Measurements from ENCODE around the gene DIABLO. TPM values are rescaled to one million over a fixed set of nuclear protein-coding genes. Genes with fewer than 3 reads are reported as not detected.

Gene DIABLO
- total and polyA plus RNA-seq, 9 of the 15 experiments (the other 6 are each of a cell fraction or from before 2014, with no cell fraction given) = 37.3 to 101 (median 80.1) TPM

DNA sequence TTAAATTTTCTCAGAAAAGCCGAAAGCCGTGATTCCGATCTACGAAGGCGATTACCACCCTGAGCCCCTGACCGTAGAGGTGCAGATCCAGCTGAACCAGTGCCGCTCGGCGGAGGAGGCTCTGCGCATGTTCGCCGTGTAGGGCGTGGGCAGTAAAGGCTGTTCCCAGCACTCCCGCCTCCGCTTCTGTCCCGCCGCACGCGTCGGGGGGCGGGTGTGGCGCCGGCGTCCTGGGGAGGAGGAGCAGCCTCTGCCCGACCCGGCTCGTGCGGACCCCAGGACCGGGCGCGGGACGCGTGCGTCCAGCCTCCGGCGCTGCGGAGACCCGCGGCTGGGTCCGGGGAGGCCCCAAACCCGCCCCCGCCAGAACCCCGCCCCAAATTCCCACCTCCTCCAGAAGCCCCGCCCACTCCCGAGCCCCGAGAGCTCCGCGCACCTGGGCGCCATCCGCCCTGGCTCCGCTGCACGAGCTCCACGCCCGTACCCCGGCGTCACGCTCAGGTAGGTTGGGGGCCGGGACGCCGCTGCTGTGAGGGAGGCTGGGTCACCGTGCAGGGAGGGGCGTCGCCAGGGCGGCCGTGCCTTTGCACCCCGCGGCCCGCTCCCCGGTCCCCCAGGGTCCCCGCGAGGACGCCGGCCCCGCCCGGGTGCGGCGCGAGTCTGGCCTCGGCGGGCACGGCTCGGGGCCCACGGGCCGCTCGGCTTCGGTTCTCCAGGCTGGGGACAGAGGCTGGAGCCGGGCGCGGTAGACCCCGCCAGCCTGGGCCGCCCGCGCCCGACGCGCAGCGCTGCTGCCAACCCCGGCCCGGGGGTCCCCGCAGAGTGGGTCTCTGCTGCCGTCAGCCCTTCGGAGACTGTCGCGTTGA, 22.3 kb downstream of the DIABLO start, which contains the start of gene B3GNT4 (continued):
- no peak for TF ChIP-seq KAT2B (IDR thresholded peaks at IDR 0.05; ENCODE audit: low read depth, low read length)
- TF ChIP-seq CCAR2 (IDR thresholded peaks at IDR 0.05; ENCODE audit: low read depth, low read length) = no peak
- no peak for TF ChIP-seq NCOA2 (IDR thresholded peaks at IDR 0.05; ENCODE audit: partially characterized antibody in 2 of 2)
- no peak for TF ChIP-seq SMARCA5 (IDR thresholded peaks at IDR 0.05)
- TF ChIP-seq DIDO1 (tag; IDR thresholded peaks at IDR 0.05; ENCODE audit: low read depth) = no peak
- no peak for TF ChIP-seq HNRNPH1 (optimal IDR thresholded peaks at IDR 0.05; ENCODE audit: low read depth, low read length)
- no peak for TF ChIP-seq CREB5 (CRISPR knock-in tag; IDR thresholded peaks at IDR 0.05)
- TF ChIP-seq, protein P1, sequence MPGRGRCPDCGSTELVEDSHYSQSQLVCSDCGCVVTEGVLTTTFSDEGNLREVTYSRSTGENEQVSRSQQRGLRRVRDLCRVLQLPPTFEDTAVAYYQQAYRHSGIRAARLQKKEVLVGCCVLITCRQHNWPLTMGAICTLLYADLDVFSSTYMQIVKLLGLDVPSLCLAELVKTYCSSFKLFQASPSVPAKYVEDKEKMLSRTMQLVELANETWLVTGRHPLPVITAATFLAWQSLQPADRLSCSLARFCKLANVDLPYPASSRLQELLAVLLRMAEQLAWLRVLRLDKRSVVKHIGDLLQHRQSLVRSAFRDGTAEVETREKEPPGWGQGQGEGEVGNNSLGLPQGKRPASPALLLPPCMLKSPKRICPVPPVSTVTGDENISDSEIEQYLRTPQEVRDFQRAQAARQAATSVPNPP (IDR thresholded peaks at IDR 0.05; ENCODE audit: borderline replicate concordance, insufficient read depth, insufficient read length) = no peak
- 0 out of 2 replicates have a peak, but pooled peaks have one; percentile 21 for TF ChIP-seq CREM (IDR thresholded peaks at IDR 0.05; ENCODE audit: low read depth)
- TF ChIP-seq, protein P2, sequence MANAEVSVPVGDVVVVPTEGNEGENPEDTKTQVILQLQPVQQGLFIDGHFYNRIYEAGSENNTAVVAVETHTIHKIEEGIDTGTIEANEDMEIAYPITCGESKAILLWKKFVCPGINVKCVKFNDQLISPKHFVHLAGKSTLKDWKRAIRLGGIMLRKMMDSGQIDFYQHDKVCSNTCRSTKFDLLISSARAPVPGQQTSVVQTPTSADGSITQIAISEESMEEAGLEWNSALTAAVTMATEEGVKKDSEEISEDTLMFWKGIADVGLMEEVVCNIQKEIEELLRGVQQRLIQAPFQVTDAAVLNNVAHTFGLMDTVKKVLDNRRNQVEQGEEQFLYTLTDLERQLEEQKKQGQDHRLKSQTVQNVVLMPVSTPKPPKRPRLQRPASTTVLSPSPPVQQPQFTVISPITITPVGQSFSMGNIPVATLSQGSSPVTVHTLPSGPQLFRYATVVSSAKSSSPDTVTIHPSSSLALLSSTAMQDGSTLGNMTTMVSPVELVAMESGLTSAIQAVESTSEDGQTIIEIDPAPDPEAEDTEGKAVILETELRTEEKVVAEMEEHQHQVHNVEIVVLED (CRISPR knock-in tag; IDR thresholded peaks at IDR 0.05) = peak; percentile 56
- peak; percentile 50; the same call in 1 of the 2 replicates for TF ChIP-seq POLR2A (conservative IDR thresholded peaks at IDR 0.05)
- no peak for TF ChIP-seq SNIP1 (IDR thresholded peaks at IDR 0.05; ENCODE audit: low read depth)
- no peak for TF ChIP-seq CC2D1A (IDR thresholded peaks at IDR 0.05)
- no peak for TF ChIP-seq ZNF707 (CRISPR knock-in tag; conservative IDR thresholded peaks at IDR 0.05)
- no peak for TF ChIP-seq SMAD3 (CRISPR knock-in tag; conservative IDR thresholded peaks at IDR 0.05)
- TF ChIP-seq SMARCE1 (IDR thresholded peaks at IDR 0.05) = no peak
- no peak for TF ChIP-seq ZBTB1 (CRISPR knock-in tag; IDR thresholded peaks at IDR 0.05; ENCODE audit: borderline replicate concordance, low read depth)
- no peak for TF ChIP-seq CREB1 (IDR thresholded peaks at IDR 0.05)
- no peak; the same call in 1 of the 2 replicates for TF ChIP-seq CREB1 (CRISPR knock-in tag; IDR thresholded peaks at IDR 0.05)
- TF ChIP-seq THRAP3 (IDR thresholded peaks at IDR 0.05; ENCODE audit: borderline replicate concordance) = no peak
- TF ChIP-seq RBM39 (optimal IDR thresholded peaks at IDR 0.05; ENCODE audit: low read depth, low read length) = no peak
- no peak for TF ChIP-seq ZNF780A (CRISPR knock-in tag; IDR thresholded peaks at IDR 0.05)
